K562 (cell line): Measurements from ENCODE around the gene PRR30. TPM values are rescaled to one million over a fixed set of nuclear protein-coding genes. Genes with fewer than 3 reads are reported as not detected.

ENCODE experiments used
- CAMTA2 ChIP-seq: fragments of 250-450 bp; sonication (Bioruptor Pico); conservative IDR thresholded peaks from 2 replicates; pipeline ENCODE4 v1.5.1; 2022
- FOSL1 ChIP-seq: fragments of 200-800 bp; sonication (Bioruptor generic); conservative IDR thresholded peaks from 2 replicates; pipeline ENCODE4 v1.6.1; 2016; ENCODE audit warnings: missing genetic modification characterization, missing compliant biosample characterization
- GATAD2B ChIP-seq: fragments of 450-650 bp; IDR thresholded peaks from 2 replicates; pipeline ENCODE4 v1.6.1; 2017; ENCODE audit warnings: mild to moderate bottlenecking, borderline replicate concordance
- HDGF ChIP-seq: fragments of 450-650 bp; IDR thresholded peaks from 2 replicates; pipeline ENCODE4 v1.6.1; 2016
- HEY1 ChIP-seq: fragments of 250-450 bp; sonication (Bioruptor Pico); IDR thresholded peaks from 2 replicates; pipeline ENCODE4 v1.5.0; 2020; ENCODE audit warnings: mild to moderate bottlenecking, moderate library complexity, borderline replicate concordance
- HNRNPUL1 ChIP-seq: fragments of 200-400 bp; formaldehyde crosslinking; IDR thresholded peaks from 2 replicates; pipeline ENCODE4 v1.6.1; 2017; ENCODE audit warnings: low read length
- JUN ChIP-seq, 2 experiments: sonication (generic) in 1 of 2; formaldehyde crosslinking in 1 of 2; IDR thresholded peaks; 2 replicates each; pipeline versions ENCODE4 v1.6.1 to v1.8.0; 2012 to 2022; ENCODE audit warnings: borderline replicate concordance in 2 of 2, mild to moderate bottlenecking in 2 of 2, improper control_type of control experiment in 1 of 2, low read depth in 1 of 2, low read length in 1 of 2, missing genetic modification reagents in 1 of 2
- KLF16 ChIP-seq: IDR thresholded peaks from 2 replicates; pipeline ENCODE4 v1.6.1; 2016; ENCODE audit warnings: antibody characterized with exemption
- MAZ ChIP-seq, 2 experiments: fragments of 450-650 bp in 1 of 2; sonication (generic) in 1 of 2; formaldehyde crosslinking; IDR thresholded peaks in 1 of 2; conservative IDR thresholded peaks in 1 of 2; 2 replicates each; pipeline versions ENCODE4 v1.4.0 to v1.5.0; 2020; ENCODE audit warnings: mild to moderate bottlenecking in 1 of 2, missing genetic modification reagents in 1 of 2
- MCM7 ChIP-seq, 2 experiments: fragments of 450-650 bp; IDR thresholded peaks; 2 replicates each; pipeline ENCODE4 v1.6.1; 2016 to 2018
- MED1 ChIP-seq: sonication (generic); formaldehyde crosslinking; IDR thresholded peaks from 2 replicates; pipeline ENCODE4 v1.8.1; 2023; ENCODE audit warnings: missing genetic modification reagents, borderline replicate concordance
- MXI1 ChIP-seq: IDR thresholded peaks from 2 replicates; pipeline ENCODE4 v1.6.1; 2011; ENCODE audit warnings: low read depth, mild to moderate bottlenecking, improper control_type of control experiment, low read length
- NFRKB ChIP-seq: fragments of 450-650 bp; IDR thresholded peaks from 2 replicates; pipeline ENCODE4 v1.6.1; 2016; ENCODE audit warnings: low read depth
- NFXL1 ChIP-seq: fragments of 450-650 bp; formaldehyde crosslinking; IDR thresholded peaks from 2 replicates; pipeline ENCODE4 v1.4.0; 2021; ENCODE audit warnings: mild to moderate bottlenecking
- NR1H2 ChIP-seq: sonication (generic); formaldehyde crosslinking; IDR thresholded peaks from 2 replicates; pipeline ENCODE4 v1.4.0; 2020; ENCODE audit warnings: mild to moderate bottlenecking, missing genetic modification reagents
- PYGO2 ChIP-seq: fragments of 450-650 bp; IDR thresholded peaks from 2 replicates; pipeline ENCODE4 v1.6.1; 2016; ENCODE audit warnings: mild to moderate bottlenecking, missing genetic modification characterization, moderate library complexity, missing compliant biosample characterization
- RBM15 ChIP-seq: fragments of 200-400 bp; formaldehyde crosslinking; IDR thresholded peaks from 2 replicates; pipeline ENCODE4 v1.6.1; 2018; ENCODE audit warnings: mild to moderate bottlenecking, low read length, moderate library complexity; ENCODE audit not compliant: insufficient read depth
- RBM39 ChIP-seq: fragments of 200-400 bp; formaldehyde crosslinking; optimal IDR thresholded peaks from 2 replicates; pipeline ENCODE3; 2018; ENCODE audit warnings: low read depth, low read length
- SAFB ChIP-seq: fragments of 200-400 bp; formaldehyde crosslinking; IDR thresholded peaks from 2 replicates; pipeline ENCODE4 v1.6.1; 2017; ENCODE audit warnings: low read depth, low read length, borderline replicate concordance
- SAFB2 ChIP-seq: fragments of 200-400 bp; formaldehyde crosslinking; IDR thresholded peaks from 2 replicates; pipeline ENCODE4 v1.6.1; 2018; ENCODE audit warnings: borderline replicate concordance, low read length, low read depth, moderate library complexity; ENCODE audit not compliant: severe bottlenecking
- TSHZ1 ChIP-seq: fragments of 250-450 bp; sonication (Bioruptor Pico); IDR thresholded peaks from 2 replicates; pipeline ENCODE4 v1.4.0; 2020; ENCODE audit warnings: mild to moderate bottlenecking, moderate library complexity
- ZNF384 ChIP-seq: IDR thresholded peaks from 2 replicates; pipeline ENCODE4 v1.6.1; 2012; ENCODE audit warnings: low read depth, low read length, improper control_type of control experiment
- ZSCAN32 ChIP-seq: fragments of 450-650 bp; formaldehyde crosslinking; IDR thresholded peaks from 2 replicates; pipeline ENCODE4 v1.4.0; 2020; ENCODE audit warnings: mild to moderate bottlenecking, moderate library complexity
- polyA plus RNA-seq, 8 experiments: library from polyadenylated mRNA; depleted of rRNA in 4 of 8; stranded (reverse) in 5 of 8; unstranded in 3 of 8; fragments of >200 nt; fragmentation: Nextera tagmentation in 2 of 8; fragmentation: Illumina TruSeq in 1 of 8; extraction: Ambion mirVana in 2 of 8; extraction: Trizol in 1 of 8; gene quantifications; 2 replicates each; pipeline versions ENCODE4 v1.2.1 to v1.2.3, GENCODE V29; 2011 to 2014; ENCODE audit warnings: inconsistent platforms in 1 of 8, missing spikeins in 1 of 8
- total RNA-seq, 7 experiments: library from RNA; depleted of rRNA in 6 of 7; stranded (reverse); fragments of >200 nt in 6 of 7; fragmentation: Illumina TruSeq in 2 of 7; extraction: Trizol in 2 of 7; gene quantifications; 2 replicates each; pipeline versions ENCODE4 v1.2.1 to v1.2.3, GENCODE V29; 2011 to 2021; ENCODE audit warnings: low replicate concordance in 1 of 7
- TF ChIP-seq, protein P1 (sequence below): sonication (generic); formaldehyde crosslinking; IDR thresholded peaks from 2 replicates; pipeline ENCODE4 v1.8.0; 2023; ENCODE audit warnings: mild to moderate bottlenecking, missing genetic modification reagents

The PRR30 gene
- total and polyA plus RNA-seq, 9 of the 15 experiments (the other 6 are each of a cell fraction or from before 2014, with no cell fraction given), result not detected

- TF ChIP-seq HNRNPUL1 (no peak), ZSCAN32 (CRISPR knock-in tag) (no peak), NFRKB (no peak), CAMTA2 (no peak), SAFB2 (no peak), KLF16 (peak; percentile 74), MED1 (CRISPR knock-in tag) (no peak), PYGO2 (tag) (no peak), FOSL1 (tag) (peak; percentile 69), TSHZ1 (CRISPR knock-in tag) (no peak), MXI1 (no peak), HDGF (no peak), HEY1 (CRISPR knock-in tag) (no peak), GATAD2B (no peak; the same call in 1 of the 2 replicates), MAZ (CRISPR knock-in tag; conservative IDR thresholded peaks at IDR 0.05 in 1 of 2, IDR thresholded peaks at IDR 0.05 in 1 of 2) (no peak; a peak in 2 of 4 replicates), ZNF384 (no peak), RBM15 (no peak), NR1H2 (no peak), RBM39 (no peak), JUN (IDR thresholded peaks at IDR 0.05; ENCODE audit: borderline replicate concordance, low read depth, low read length) (no peak), JUN (CRISPR knock-in tag; IDR thresholded peaks at IDR 0.05; ENCODE audit: borderline replicate concordance) (no peak), NFXL1 (CRISPR knock-in tag) (0 out of 2 replicates have a peak, but pooled peaks have one; percentile 5), MCM7 (IDR thresholded peaks at IDR 0.05) (no peak), SAFB (no peak)
- TF ChIP-seq, protein P1, sequence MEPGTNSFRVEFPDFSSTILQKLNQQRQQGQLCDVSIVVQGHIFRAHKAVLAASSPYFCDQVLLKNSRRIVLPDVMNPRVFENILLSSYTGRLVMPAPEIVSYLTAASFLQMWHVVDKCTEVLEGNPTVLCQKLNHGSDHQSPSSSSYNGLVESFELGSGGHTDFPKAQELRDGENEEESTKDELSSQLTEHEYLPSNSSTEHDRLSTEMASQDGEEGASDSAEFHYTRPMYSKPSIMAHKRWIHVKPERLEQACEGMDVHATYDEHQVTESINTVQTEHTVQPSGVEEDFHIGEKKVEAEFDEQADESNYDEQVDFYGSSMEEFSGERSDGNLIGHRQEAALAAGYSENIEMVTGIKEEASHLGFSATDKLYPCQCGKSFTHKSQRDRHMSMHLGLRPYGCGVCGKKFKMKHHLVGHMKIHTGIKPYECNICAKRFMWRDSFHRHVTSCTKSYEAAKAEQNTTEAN (CRISPR knock-in tag), result no peak
These were observed 46.3 kb downstream of the PRR30 start (continued) for GRCh38 chr2:27092696-27093429.
